OCI-LY3 (cell line): Measurements from ENCODE around the gene TNFAIP2.

ENCODE experiments used
- H2AFZ ChIP-seq: fragments of 200-600, 300-600 bp; shearing (Covaris generic); 2 replicates; pipeline ENCODE4 v1.6.0; 2014; ENCODE audit warnings: antibody characterized with exemption, low read depth, low read length
- H3K27ac ChIP-seq: fragments of 200-600, 300-600 bp; sonication (generic); 2 replicates; pipeline ENCODE4 v1.5.1; 2014; ENCODE audit warnings: mild to moderate bottlenecking, low read length, moderate library complexity, mixed read lengths
- H3K27me3 ChIP-seq: fragments of 200-600, 300-600 bp; sonication (generic); 2 replicates; pipeline ENCODE4 v1.6.1; 2014; ENCODE audit warnings: low read depth, low read length, mixed read lengths
- H3K36me3 ChIP-seq: fragments of 200-600, 300-600 bp; sonication (generic); replicated peaks from 2 replicates; pipeline ENCODE3; 2014; ENCODE audit warnings: low read depth, low read length, mixed read lengths
- H3K4me1 ChIP-seq: fragments of 300-600, 200-600 bp; sonication (generic); 2 replicates; pipeline ENCODE4 v1.6.1; 2014; ENCODE audit warnings: low read length, mixed read lengths
- H3K4me2 ChIP-seq: fragments of 200-600, 300-600 bp; sonication (generic); 2 replicates; pipeline ENCODE4 v1.6.1; 2014; ENCODE audit warnings: low read length, mixed read lengths
- H3K4me3 ChIP-seq: fragments of 300-600, 200-600 bp; sonication (generic); 2 replicates; pipeline ENCODE4 v1.5.1; 2014; ENCODE audit warnings: antibody characterized with exemption, mild to moderate bottlenecking, low read length, moderate library complexity
- H3K79me2 ChIP-seq: fragments of 300-600, 200-600 bp; shearing (Covaris generic); 2 replicates; pipeline ENCODE4 v1.6.1; 2014; ENCODE audit warnings: mild to moderate bottlenecking, low read length, mixed read lengths
- H3K9ac ChIP-seq: fragments of 300-600, 200-600 bp; shearing (Covaris generic); 2 replicates; pipeline ENCODE4 v1.6.0; 2014; ENCODE audit warnings: mild to moderate bottlenecking, low read length, moderate library complexity
- H3K9me3 ChIP-seq: fragments of 200-600, 300-600 bp; shearing (Covaris generic); 2 replicates; pipeline ENCODE4 v1.6.1; 2014; ENCODE audit warnings: low read length, mixed read lengths; ENCODE audit not compliant: insufficient read depth
- H4K20me1 ChIP-seq: fragments of 200-600, 300-600 bp; sonication (generic); 2 replicates; pipeline ENCODE4 v1.6.1; 2016; ENCODE audit warnings: low read length, mixed read lengths; ENCODE audit not compliant: insufficient read depth
- EZH2phosphoT487 ChIP-seq: fragments of 200-600 bp; shearing (Covaris generic); IDR thresholded peaks from 2 replicates; pipeline ENCODE4 v1.6.1; 2018; ENCODE audit warnings: antibody characterized with exemption, mixed run types, low read depth
- TF ChIP-seq, protein P1 (sequence below): fragments of 200-600, 300-600 bp; sonication (generic); IDR thresholded peaks from 2 replicates; pipeline ENCODE4 v1.5.1; 2014; ENCODE audit warnings: antibody characterized with exemption, low read length, low read depth

Gene TNFAIP2

GRCh38 chr14:103138301-103139131 is 15.3 kb downstream of the TNFAIP2 start:
- TF ChIP-seq, protein P1, sequence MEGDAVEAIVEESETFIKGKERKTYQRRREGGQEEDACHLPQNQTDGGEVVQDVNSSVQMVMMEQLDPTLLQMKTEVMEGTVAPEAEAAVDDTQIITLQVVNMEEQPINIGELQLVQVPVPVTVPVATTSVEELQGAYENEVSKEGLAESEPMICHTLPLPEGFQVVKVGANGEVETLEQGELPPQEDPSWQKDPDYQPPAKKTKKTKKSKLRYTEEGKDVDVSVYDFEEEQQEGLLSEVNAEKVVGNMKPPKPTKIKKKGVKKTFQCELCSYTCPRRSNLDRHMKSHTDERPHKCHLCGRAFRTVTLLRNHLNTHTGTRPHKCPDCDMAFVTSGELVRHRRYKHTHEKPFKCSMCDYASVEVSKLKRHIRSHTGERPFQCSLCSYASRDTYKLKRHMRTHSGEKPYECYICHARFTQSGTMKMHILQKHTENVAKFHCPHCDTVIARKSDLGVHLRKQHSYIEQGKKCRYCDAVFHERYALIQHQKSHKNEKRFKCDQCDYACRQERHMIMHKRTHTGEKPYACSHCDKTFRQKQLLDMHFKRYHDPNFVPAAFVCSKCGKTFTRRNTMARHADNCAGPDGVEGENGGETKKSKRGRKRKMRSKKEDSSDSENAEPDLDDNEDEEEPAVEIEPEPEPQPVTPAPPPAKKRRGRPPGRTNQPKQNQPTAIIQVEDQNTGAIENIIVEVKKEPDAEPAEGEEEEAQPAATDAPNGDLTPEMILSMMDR: no peak
- TF ChIP-seq EZH2phosphoT487: no peak
- no peak overlapping the region for H3K4me2 ChIP-seq
- peaks cover 17% of the 10 kb centered on the region for H3K4me1 ChIP-seq
- no peak overlapping the region for H3K9ac ChIP-seq
- H3K27me3 ChIP-seq: peaks cover 20% of the 10 kb centered on the region
- H4K20me1 ChIP-seq: no peaks in the 10 kb centered on the region
- no peak overlapping the region for H3K27ac ChIP-seq
- no peak overlapping the region for H3K4me3 ChIP-seq
- no peak overlapping the region for H2AFZ ChIP-seq
- H3K9me3 ChIP-seq: no peaks in the 10 kb centered on the region
- H3K36me3 ChIP-seq: no peaks in the 10 kb centered on the region
- no peaks in the 10 kb centered on the region for H3K79me2 ChIP-seq

DNA sequence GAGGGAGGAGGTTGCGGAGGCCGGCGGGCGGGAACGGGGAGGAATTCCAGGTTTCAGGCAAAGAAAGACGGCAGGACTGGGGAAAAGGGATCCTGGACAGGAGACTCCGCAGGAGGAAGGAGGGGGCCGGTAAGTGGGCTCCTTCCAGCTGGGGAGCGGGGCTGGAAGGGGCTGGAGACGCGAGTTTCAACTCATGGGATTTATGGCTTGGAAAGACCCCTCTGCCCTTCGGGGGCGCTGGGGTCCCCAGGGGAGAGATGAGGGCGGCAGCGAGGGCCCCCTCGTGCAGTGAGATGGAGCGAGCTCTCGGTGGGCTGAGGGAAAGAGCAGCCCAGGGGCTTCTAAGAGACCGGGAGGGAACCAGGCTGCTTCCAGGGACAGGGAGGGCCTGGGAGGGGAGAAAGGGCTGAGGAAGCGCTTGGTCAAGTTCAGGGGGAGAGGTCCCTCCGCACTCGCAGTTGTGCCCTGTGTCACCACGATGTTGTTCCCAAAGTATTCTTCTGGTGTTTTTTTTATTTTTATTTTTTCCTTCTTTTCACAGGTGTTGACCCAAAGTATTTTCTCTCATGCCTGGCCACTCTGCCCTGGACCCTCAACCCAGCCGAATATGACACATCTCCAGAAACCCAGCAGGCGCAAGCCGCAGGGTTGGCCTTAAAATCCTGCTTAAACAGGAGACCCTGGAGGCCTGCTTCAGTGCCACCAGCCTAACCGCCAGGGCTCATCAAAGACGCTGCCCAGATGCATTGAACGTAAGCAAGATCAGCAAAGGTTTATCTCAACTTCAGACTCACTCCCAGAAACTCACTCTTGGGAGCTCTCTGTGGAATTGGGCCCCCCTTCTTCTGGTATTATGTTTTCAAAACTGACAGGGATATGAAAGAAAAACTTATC is 16.1 kb downstream of the TNFAIP2 start:
- H4K20me1 ChIP-seq: no peaks in the 10 kb centered on the region
- no peak overlapping the region for H3K4me2 ChIP-seq
- no peaks in the 10 kb centered on the region for H3K36me3 ChIP-seq
- no peak overlapping the region for H3K9ac ChIP-seq
- no peaks in the 10 kb centered on the region for H3K79me2 ChIP-seq
- H2AFZ ChIP-seq: no peak overlapping the region
- no peak for TF ChIP-seq EZH2phosphoT487
- TF ChIP-seq, protein P1: no peak
- no peak overlapping the region for H3K4me3 ChIP-seq
- no peak overlapping the region for H3K27ac ChIP-seq
- H3K4me1 ChIP-seq: peaks cover 17% of the 10 kb centered on the region
- H3K9me3 ChIP-seq: no peaks in the 10 kb centered on the region
- peaks cover 22% of the 10 kb centered on the region for H3K27me3 ChIP-seq

GRCh38 chr14:103140316-103141109 is 17.3 kb downstream of the TNFAIP2 start:
- H4K20me1 ChIP-seq: no peaks in the 10 kb centered on the region
- 0 out of 2 replicates have a peak overlapping the region, but pooled peaks have one; percentile 60 for H2AFZ ChIP-seq
- no peaks in the 10 kb centered on the region for H3K9me3 ChIP-seq
- H3K4me1 ChIP-seq: peaks cover 17% of the 10 kb centered on the region
- H3K27ac ChIP-seq: peak overlapping the region; percentile 26
- no peak for TF ChIP-seq EZH2phosphoT487
- TF ChIP-seq, protein P1: no peak
- H3K4me3 ChIP-seq: peak overlapping the region; percentile 62
- peaks cover 22% of the 10 kb centered on the region for H3K27me3 ChIP-seq
- H3K79me2 ChIP-seq: no peaks in the 10 kb centered on the region
- peak overlapping the region; percentile 31; the same call in 1 of the 2 replicates for H3K9ac ChIP-seq
- no peaks in the 10 kb centered on the region for H3K36me3 ChIP-seq
- H3K4me2 ChIP-seq: peak overlapping the region; percentile 77
